ENCODE measurements around the gene CEP76.

Gene CEP76

GRCh38 chr18:12640881-12641200 is 61.7 kb downstream of the CEP76 start:
- Histone ChIP-seq H3K9me2 (replicated peaks; ENCODE audit: insufficient read depth, low read length) (no peaks in the 10 kb centered on the region), H3K9ac (ENCODE audit: low read length) (no peak overlapping the region), H4K20me1 (ENCODE audit: low read depth, low read length) (no peaks in the 10 kb centered on the region), H3K27me3 (ENCODE audit: low read length) (no peaks in the 10 kb centered on the region), H3K79me2 (ENCODE audit: insufficient read depth, low read length) (no peaks in the 10 kb centered on the region), H3K4me3 (ENCODE audit: insufficient read depth, low read length, poor library complexity, severe bottlenecking) (no peak overlapping the region), H3K36me3 (ENCODE audit: low read length) (no peaks in the 10 kb centered on the region), H3K4me2 (ENCODE audit: low read depth, low read length, poor library complexity, severe bottlenecking) (no peak overlapping the region), H3F3A (ENCODE audit: insufficient read depth) (no peaks in the 10 kb centered on the region), H3K27ac (ENCODE audit: low read depth, low read length) (no peak overlapping the region), H2AFZ (ENCODE audit: low read depth, low read length, severe bottlenecking) (no peak overlapping the region), H3K9me3 (ENCODE audit: insufficient read depth, low read length) (no peaks in the 10 kb centered on the region)
- TF ChIP-seq CTCF (IDR thresholded peaks at IDR 0.05; ENCODE audit: insufficient read depth, low read length, poor library complexity, severe bottlenecking) = no peak
- no peak for TF ChIP-seq EZH2phosphoT487 (conservative IDR thresholded peaks at IDR 0.05; ENCODE audit: low read length)

GRCh38 chr18:12639990-12640880 is 62.3 kb downstream of the CEP76 start:
- no peaks in the 10 kb centered on the region for H3K27me3 ChIP-seq (ENCODE audit: low read length)
- H3K27ac ChIP-seq (ENCODE audit: low read depth, low read length) = no peak overlapping the region
- no peaks in the 10 kb centered on the region for H3F3A ChIP-seq (ENCODE audit: insufficient read depth)
- H3K36me3 ChIP-seq (ENCODE audit: low read length) = no peaks in the 10 kb centered on the region
- H3K9ac ChIP-seq (ENCODE audit: low read length) = no peak overlapping the region
- H4K20me1 ChIP-seq (ENCODE audit: low read depth, low read length) = no peaks in the 10 kb centered on the region
- no peak overlapping the region for H2AFZ ChIP-seq (ENCODE audit: low read depth, low read length, severe bottlenecking)
- H3K4me2 ChIP-seq (ENCODE audit: low read depth, low read length, poor library complexity, severe bottlenecking) = no peak overlapping the region
- H3K9me3 ChIP-seq (ENCODE audit: insufficient read depth, low read length) = no peaks in the 10 kb centered on the region
- no peaks in the 10 kb centered on the region for H3K79me2 ChIP-seq (ENCODE audit: insufficient read depth, low read length)
- TF ChIP-seq CTCF (IDR thresholded peaks at IDR 0.05; ENCODE audit: insufficient read depth, low read length, poor library complexity, severe bottlenecking) (no peak), EZH2phosphoT487 (conservative IDR thresholded peaks at IDR 0.05; ENCODE audit: low read length) (no peak)
- no peaks in the 10 kb centered on the region for H3K9me2 ChIP-seq (replicated peaks; ENCODE audit: insufficient read depth, low read length)
- H3K4me3 ChIP-seq (ENCODE audit: insufficient read depth, low read length, poor library complexity, severe bottlenecking) = no peak overlapping the region

- H3K9ac ChIP-seq (ENCODE audit: low read length) = no peak overlapping the region
- H3K79me2 ChIP-seq (ENCODE audit: insufficient read depth, low read length) = no peaks in the 10 kb centered on the region
- no peaks in the 10 kb centered on the region for H3K9me3 ChIP-seq (ENCODE audit: insufficient read depth, low read length)
- H3K27ac ChIP-seq (ENCODE audit: low read depth, low read length) = no peak overlapping the region
- no peaks in the 10 kb centered on the region for H4K20me1 ChIP-seq (ENCODE audit: low read depth, low read length)
- no peak overlapping the region for H3K4me2 ChIP-seq (ENCODE audit: low read depth, low read length, poor library complexity, severe bottlenecking)
- H3K4me3 ChIP-seq (ENCODE audit: insufficient read depth, low read length, poor library complexity, severe bottlenecking) = no peak overlapping the region
- H3F3A ChIP-seq (ENCODE audit: insufficient read depth) = no peaks in the 10 kb centered on the region
- no peaks in the 10 kb centered on the region for H3K36me3 ChIP-seq (ENCODE audit: low read length)
- no peak for TF ChIP-seq CTCF (IDR thresholded peaks at IDR 0.05; ENCODE audit: insufficient read depth, low read length, poor library complexity, severe bottlenecking)
- no peak for TF ChIP-seq EZH2phosphoT487 (conservative IDR thresholded peaks at IDR 0.05; ENCODE audit: low read length)
- no peaks in the 10 kb centered on the region for H3K9me2 ChIP-seq (replicated peaks; ENCODE audit: insufficient read depth, low read length)
- no peaks in the 10 kb centered on the region for H3K27me3 ChIP-seq (ENCODE audit: low read length)
- no peak overlapping the region for H2AFZ ChIP-seq (ENCODE audit: low read depth, low read length, severe bottlenecking)
Measured at GRCh38 chr18:12638644-12639124, 63.8 kb downstream of the CEP76 start.

Measured in SU-DHL-6 (cell line).